Panc1 (cell line): ENCODE measurements around the gene ARHGAP6. TPM values are rescaled to one million over a fixed set of nuclear protein-coding genes. Genes with fewer than 3 reads are reported as not detected.
"Not testable (repeated sequence)": the region's sequence is repeated elsewhere in the genome, so short reads cannot be mapped to it uniquely, and the experiment has no call there.

ENCODE experiments used
- ATAC-seq: fragments of 200-7000 bp; cut with Tn5 transposase; 2 replicates; pipeline ENCODE4 v1.9.1; 2020; ENCODE audit warnings: mild to moderate bottlenecking, moderate library complexity
- BruUV-seq: library from RNA; stranded (reverse); fragments of 400-500 nt; replicated peaks from 2 replicates; lab custom pipeline; 2021; lab: Mats Ljungman, UMichigan
- CTCF ChIA-PET: fragments of 300-600 bp; sonication (Branson Sonifier 250); formaldehyde crosslinking; loops from one replicate; lab custom pipeline; 2022; ENCODE audit warnings: antibody characterized with exemption; lab: Charles Lee
- POLR2A ChIA-PET: fragments of 300-600 bp; sonication (Branson Sonifier 250); formaldehyde crosslinking; loops from one replicate; lab custom pipeline; 2022; ENCODE audit warnings: antibody characterized with exemption; lab: Charles Lee
- DNase-seq: peaks from one replicate; pipeline ENCODE4 v3.0.0-alpha.2; 2010; ENCODE audit warnings: low read depth, low spot score
- H3K27ac ChIP-seq: 2 replicates; pipeline ENCODE4 v1.5.1; 2011; ENCODE audit warnings: mild to moderate bottlenecking, low read length, inconsistent platforms
- H3K27me3 ChIP-seq: fragments of 200-500 bp; sonication (Bioruptor generic); 2 replicates; pipeline ENCODE4 v1.6.0; 2014; ENCODE audit warnings: low read length, inconsistent platforms; ENCODE audit not compliant: control insufficient read depth, insufficient read depth
- H3K36me3 ChIP-seq: fragments of 200-500 bp; sonication (Bioruptor generic); 2 replicates; pipeline ENCODE4 v1.5.1; 2014; ENCODE audit warnings: inconsistent platforms, mild to moderate bottlenecking, low read length, moderate library complexity; ENCODE audit not compliant: control insufficient read depth, insufficient read depth
- H3K4me1 ChIP-seq: 2 replicates; pipeline ENCODE4 v1.5.1; 2011; ENCODE audit warnings: inconsistent platforms, mild to moderate bottlenecking, low read length, moderate library complexity; ENCODE audit not compliant: control insufficient read depth, insufficient read depth
- H3K4me3 ChIP-seq, 2 experiments: 2 replicates each; pipeline ENCODE4 v1.5.1; 2011 to 2012; ENCODE audit warnings: low read depth in 2 of 2, low read length in 2 of 2, mild to moderate bottlenecking in 2 of 2, inconsistent platforms in 1 of 2, moderate library complexity in 1 of 2
- H3K9me3 ChIP-seq: fragments of 200-500 bp; sonication (Bioruptor generic); 2 replicates; pipeline ENCODE4 v1.5.1; 2014; ENCODE audit warnings: low read depth, mild to moderate bottlenecking, inconsistent platforms, low read length, moderate library complexity; ENCODE audit not compliant: control insufficient read depth, insufficient read depth
- POLR2AphosphoS5 ChIP-seq: IDR thresholded peaks from 2 replicates; pipeline ENCODE4 v1.6.1; 2012; ENCODE audit warnings: mild to moderate bottlenecking, low read depth, low read length, moderate library complexity
- SIN3A ChIP-seq: IDR thresholded peaks from 2 replicates; pipeline ENCODE4 v1.6.1; 2012; ENCODE audit warnings: low read depth, mild to moderate bottlenecking, low read length, moderate library complexity, borderline replicate concordance; ENCODE audit not compliant: insufficient read depth
- TCF7L2 ChIP-seq: IDR thresholded peaks from 2 replicates; pipeline ENCODE4 v1.6.1; 2011; ENCODE audit warnings: mild to moderate bottlenecking, low read depth, low read length, inconsistent platforms
- in situ Hi-C: cut with HindIII; loops from 2 replicates; pipeline ENCODE4 v1.10.0; 2016; ENCODE audit warnings: low sequenced_read_pairs, low pct_unique_long_range_greater_than_20kb
- intact Hi-C: fragments of 100-400 bp; cut with micrococcal nuclease; formaldehyde crosslinking; loops from one replicate; pipeline ENCODE4 v1.10.0; 2022; ENCODE audit not compliant: unreplicated experiment
- total RNA-seq: library from RNA; stranded (reverse); gene quantifications from one replicate; pipeline ENCODE4 v1.2.1, GENCODE V29; 2021; ENCODE audit not compliant: unreplicated experiment
- TF ChIP-seq, protein P1 (sequence below), 2 experiments: IDR thresholded peaks; 2 replicates each; pipeline ENCODE4 v1.6.1; 2011 to 2012; ENCODE audit warnings: low read depth in 2 of 2, control low read depth in 1 of 2, low read length in 1 of 2, mild to moderate bottlenecking in 1 of 2, moderate library complexity in 1 of 2; ENCODE audit not compliant: insufficient read depth in 1 of 2
- TF ChIP-seq, protein P2 (sequence below): fragments of 450-650 bp; IDR thresholded peaks from 2 replicates; pipeline ENCODE4 v1.5.1; 2017; ENCODE audit warnings: mild to moderate bottlenecking

ARHGAP6 gene
- total RNA-seq, 1 experiment from 2014 or later = 0.13 TPM

DNA sequence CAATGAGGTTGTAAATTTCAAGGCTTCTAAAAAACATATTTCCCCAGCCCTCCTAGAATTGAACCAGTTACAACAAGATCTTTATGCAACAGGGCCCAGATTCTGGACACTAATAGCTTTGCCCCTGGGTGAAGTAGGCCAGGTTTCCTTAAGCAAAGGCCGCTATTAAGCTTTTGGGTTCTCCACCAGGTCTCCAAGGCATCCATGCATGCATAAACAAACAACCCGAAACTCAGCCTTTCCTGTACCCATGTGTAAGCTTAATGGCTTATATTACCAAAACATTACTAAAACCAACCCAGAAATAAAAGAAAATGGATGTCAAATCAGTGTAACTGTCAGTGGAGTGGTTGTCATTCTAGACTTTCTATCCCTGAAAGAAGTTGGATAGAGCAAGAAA, 137.1 kb downstream of the ARHGAP6 start:
- POLR2A ChIA-PET = no interaction called here

DNA sequence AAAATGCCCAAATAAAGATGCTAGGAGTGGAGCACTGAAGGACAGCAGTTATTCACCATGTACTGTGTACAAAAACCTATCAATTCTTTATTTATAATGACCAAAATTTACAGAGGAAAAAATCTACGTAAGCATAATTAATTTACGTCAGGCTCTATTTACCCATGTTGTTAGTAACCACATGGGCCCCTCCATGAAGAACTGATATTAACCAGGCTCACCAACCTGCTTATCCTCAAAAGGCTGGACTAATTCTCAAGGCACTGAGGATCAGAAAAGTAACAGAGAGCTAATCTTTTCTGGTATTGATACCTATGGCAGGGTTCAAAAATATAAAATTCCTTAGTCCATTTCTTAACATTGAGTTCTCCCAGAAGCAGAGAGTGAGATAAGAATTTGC, 140.0 kb downstream of the ARHGAP6 start:
- no peak overlapping the region for H3K4me3 ChIP-seq
- CTCF ChIA-PET = no interaction called here
- intact Hi-C loops (no loop called here), in situ Hi-C loops (no loop called here)
- DNase-seq = no peak
- no peak for ATAC-seq
- no peak for TF ChIP-seq SIN3A
- TF ChIP-seq, protein P1, sequence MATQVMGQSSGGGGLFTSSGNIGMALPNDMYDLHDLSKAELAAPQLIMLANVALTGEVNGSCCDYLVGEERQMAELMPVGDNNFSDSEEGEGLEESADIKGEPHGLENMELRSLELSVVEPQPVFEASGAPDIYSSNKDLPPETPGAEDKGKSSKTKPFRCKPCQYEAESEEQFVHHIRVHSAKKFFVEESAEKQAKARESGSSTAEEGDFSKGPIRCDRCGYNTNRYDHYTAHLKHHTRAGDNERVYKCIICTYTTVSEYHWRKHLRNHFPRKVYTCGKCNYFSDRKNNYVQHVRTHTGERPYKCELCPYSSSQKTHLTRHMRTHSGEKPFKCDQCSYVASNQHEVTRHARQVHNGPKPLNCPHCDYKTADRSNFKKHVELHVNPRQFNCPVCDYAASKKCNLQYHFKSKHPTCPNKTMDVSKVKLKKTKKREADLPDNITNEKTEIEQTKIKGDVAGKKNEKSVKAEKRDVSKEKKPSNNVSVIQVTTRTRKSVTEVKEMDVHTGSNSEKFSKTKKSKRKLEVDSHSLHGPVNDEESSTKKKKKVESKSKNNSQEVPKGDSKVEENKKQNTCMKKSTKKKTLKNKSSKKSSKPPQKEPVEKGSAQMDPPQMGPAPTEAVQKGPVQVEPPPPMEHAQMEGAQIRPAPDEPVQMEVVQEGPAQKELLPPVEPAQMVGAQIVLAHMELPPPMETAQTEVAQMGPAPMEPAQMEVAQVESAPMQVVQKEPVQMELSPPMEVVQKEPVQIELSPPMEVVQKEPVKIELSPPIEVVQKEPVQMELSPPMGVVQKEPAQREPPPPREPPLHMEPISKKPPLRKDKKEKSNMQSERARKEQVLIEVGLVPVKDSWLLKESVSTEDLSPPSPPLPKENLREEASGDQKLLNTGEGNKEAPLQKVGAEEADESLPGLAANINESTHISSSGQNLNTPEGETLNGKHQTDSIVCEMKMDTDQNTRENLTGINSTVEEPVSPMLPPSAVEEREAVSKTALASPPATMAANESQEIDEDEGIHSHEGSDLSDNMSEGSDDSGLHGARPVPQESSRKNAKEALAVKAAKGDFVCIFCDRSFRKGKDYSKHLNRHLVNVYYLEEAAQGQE (IDR thresholded peaks at IDR 0.05; ENCODE audit: insufficient read depth in 1 of 2, low read depth in 2 of 2, low read length in 1 of 2) = no peak
- TF ChIP-seq, protein P2, sequence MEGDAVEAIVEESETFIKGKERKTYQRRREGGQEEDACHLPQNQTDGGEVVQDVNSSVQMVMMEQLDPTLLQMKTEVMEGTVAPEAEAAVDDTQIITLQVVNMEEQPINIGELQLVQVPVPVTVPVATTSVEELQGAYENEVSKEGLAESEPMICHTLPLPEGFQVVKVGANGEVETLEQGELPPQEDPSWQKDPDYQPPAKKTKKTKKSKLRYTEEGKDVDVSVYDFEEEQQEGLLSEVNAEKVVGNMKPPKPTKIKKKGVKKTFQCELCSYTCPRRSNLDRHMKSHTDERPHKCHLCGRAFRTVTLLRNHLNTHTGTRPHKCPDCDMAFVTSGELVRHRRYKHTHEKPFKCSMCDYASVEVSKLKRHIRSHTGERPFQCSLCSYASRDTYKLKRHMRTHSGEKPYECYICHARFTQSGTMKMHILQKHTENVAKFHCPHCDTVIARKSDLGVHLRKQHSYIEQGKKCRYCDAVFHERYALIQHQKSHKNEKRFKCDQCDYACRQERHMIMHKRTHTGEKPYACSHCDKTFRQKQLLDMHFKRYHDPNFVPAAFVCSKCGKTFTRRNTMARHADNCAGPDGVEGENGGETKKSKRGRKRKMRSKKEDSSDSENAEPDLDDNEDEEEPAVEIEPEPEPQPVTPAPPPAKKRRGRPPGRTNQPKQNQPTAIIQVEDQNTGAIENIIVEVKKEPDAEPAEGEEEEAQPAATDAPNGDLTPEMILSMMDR = no peak
- TF ChIP-seq TCF7L2 = no peak
- TF ChIP-seq POLR2AphosphoS5 = no peak
- BruUV-seq = no TSS peak
- H3K4me1 ChIP-seq = no peaks in the 10 kb centered on the region
- no peaks in the 10 kb centered on the region for H3K9me3 ChIP-seq
- no peaks in the 10 kb centered on the region for H3K27me3 ChIP-seq
- POLR2A ChIA-PET = no interaction called here
- no peak overlapping the region for H3K27ac ChIP-seq
- no peaks in the 10 kb centered on the region for H3K36me3 ChIP-seq

More for the DNA sequence above, 137.1 kb downstream of the ARHGAP6 start:
- ATAC-seq (no peak), DNase-seq (no peak)
- no peaks in the 10 kb centered on the region for H3K36me3 ChIP-seq
- H3K4me3 ChIP-seq = no peak overlapping the region
- CTCF ChIA-PET = no interaction called here
- in situ Hi-C loops (no loop called here), intact Hi-C loops (no loop called here)
- no peaks in the 10 kb centered on the region for H3K27me3 ChIP-seq
- TF ChIP-seq POLR2AphosphoS5 = no peak
- TF ChIP-seq, protein P2 = no peak
- TF ChIP-seq, protein P1 (IDR thresholded peaks at IDR 0.05; ENCODE audit: insufficient read depth in 1 of 2, low read depth in 2 of 2, low read length in 1 of 2) = no peak
- TF ChIP-seq TCF7L2 = no peak
- no peak for TF ChIP-seq SIN3A
- BruUV-seq = no TSS peak
- H3K9me3 ChIP-seq = no peaks in the 10 kb centered on the region
- no peaks in the 10 kb centered on the region for H3K4me1 ChIP-seq
- H3K27ac ChIP-seq = no peak overlapping the region

DNA sequence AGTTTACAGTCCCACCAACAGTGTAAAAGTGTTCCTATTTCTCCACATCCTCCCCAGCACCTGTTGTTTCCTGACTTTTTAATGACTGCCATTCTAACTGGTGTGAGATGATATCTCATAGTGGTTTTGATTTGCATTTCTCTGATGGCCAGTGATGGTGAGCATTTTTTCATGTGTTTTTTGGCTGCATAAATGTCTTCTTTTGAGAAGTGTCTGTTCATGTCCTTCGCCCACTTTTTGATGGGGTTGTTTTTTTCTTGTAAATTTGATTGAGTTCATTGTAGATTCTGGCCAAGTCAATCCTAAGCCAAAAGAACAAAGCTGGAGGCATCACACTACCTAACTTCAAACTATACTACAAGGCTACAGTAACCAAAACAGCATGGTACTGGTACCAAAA, 146.5 kb downstream of the ARHGAP6 start:
- H3K27me3 ChIP-seq, ATAC-seq, H3K27ac ChIP-seq, H3K4me1 ChIP-seq, DNase-seq, BruUV-seq, intact Hi-C loops, CTCF ChIA-PET, POLR2A ChIA-PET, in situ Hi-C loops, H3K36me3 ChIP-seq, H3K9me3 ChIP-seq, H3K4me3 ChIP-seq: not testable (repeated sequence)
